Dedifferentiated amniotic fluid mesenchymal stem cell (primary cell): ENCODE measurements around the gene MZB1.
"Not testable (repeated sequence)": the region's sequence is repeated elsewhere in the genome, so short reads cannot be mapped to it uniquely, and the experiment has no call there.

Source experiments
- DNase-seq: peaks from one replicate; pipeline ENCODE4 v3.0.0-alpha.2; 2016; ENCODE audit errors: extremely low spot score

The MZB1 gene

GRCh38 chr5:139374909-139375308, 14.8 kb downstream of the MZB1 start:
- no peak for DNase-seq

- DNase-seq: no peak
Measured at GRCh38 chr5:139371482-139372435, 18.0 kb downstream of the MZB1 start.

GRCh38 chr5:139369181-139369580, 20.5 kb downstream of the MZB1 start:
- peak; percentile 91 for DNase-seq

- no peak for DNase-seq
Measured at GRCh38 chr5:139368613-139369012, 21.1 kb downstream of the MZB1 start.

GRCh38 chr5:139364466-139364865, 25.2 kb downstream of the MZB1 start:
- DNase-seq: no peak

GRCh38 chr5:139363937-139364336, 25.8 kb downstream of the MZB1 start:
- no peak for DNase-seq

GRCh38 chr5:139361835-139362429, 27.8 kb downstream of the MZB1 start:
- DNase-seq: no peak

GRCh38 chr5:139360384-139360783, 29.3 kb downstream of the MZB1 start:
- DNase-seq: no peak

- no peak for DNase-seq
Measured at GRCh38 chr5:139358064-139358463, 31.6 kb downstream of the MZB1 start.

- not testable (repeated sequence) for DNase-seq
Measured at GRCh38 chr5:139355900-139356299, 33.8 kb downstream of the MZB1 start.

DNA sequence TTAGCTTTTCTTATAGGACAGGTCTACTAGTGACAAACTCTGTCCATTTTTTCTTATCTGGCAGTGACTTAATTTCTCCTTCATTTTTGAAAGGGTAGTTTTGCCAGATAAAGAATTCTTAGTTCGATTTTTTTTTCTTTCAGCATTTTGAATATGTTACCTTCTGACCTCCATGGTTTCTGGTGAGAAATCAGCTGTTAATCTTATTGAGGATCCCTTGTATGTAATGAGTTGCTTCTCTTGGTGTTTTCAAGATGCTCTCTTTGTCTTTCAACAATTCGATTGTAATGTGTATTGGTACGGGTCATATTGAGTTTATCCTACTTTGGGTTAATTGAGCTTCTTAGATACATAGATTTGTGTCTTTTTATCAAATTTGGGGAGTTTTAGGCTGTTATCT, 35.5 kb downstream of the MZB1 start:
- DNase-seq: no peak

GRCh38 chr5:139347863-139348262, 41.9 kb downstream of the MZB1 start:
- not testable (repeated sequence) for DNase-seq

DNA sequence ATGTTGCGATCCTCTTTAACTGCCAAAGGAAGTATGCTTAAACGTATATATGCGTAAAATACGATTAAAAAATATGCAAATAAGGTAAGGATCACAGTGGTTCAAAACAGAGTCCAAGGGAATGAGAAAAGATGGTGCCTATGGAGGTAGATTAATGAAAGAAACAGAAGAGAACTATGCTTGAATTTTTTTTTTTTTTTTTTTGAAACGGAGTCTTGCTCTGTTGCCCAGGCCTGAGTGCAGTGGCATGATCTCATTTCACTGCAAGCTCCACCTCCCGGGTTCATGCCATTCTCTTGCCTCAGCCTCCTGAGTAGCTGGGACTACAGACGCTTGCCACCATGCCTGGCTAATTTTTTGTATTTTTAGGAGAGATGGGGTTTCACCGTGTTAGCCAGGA, 44.3 kb downstream of the MZB1 start:
- not testable (repeated sequence) for DNase-seq

DNA sequence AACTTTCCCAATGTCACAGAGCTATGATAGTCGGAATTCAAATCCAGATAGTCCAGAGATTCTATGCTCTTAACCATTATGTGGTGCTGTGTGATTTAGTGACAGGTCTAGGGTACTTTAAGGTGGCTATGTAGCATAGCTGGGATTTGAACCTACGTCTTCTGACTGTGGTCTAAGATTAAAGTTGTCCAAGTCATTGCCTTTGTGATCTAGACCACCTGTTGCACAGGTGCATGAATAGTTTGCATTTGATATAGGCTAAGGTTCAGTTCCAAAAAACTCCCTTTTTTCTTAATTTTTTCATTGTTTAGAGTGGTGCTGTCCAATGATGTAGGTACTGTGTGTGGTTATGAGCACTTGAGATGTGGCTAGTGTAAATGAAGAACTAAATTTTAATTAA, 45.5 kb downstream of the MZB1 start:
- no peak for DNase-seq

DNA sequence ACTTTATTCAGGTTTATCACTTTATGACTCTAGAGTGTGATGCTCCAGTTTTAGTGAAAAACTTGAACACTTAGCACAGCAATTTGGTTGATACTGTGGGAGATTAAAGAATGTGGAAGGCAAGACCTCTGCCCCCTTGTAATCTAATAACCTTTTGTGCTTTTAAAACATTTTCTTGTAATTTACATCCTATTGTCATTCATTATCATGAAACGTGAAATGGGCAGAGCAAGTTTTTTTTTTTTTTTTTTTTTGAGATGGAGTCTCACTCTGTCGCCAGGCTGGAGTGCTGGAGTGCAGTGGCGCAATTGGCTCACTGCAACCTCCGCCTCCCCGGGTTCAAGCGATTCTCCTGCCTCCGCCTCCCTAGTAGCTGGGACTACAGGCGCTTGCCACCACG, 46.2 kb downstream of the MZB1 start:
- DNase-seq: no peak

DNA sequence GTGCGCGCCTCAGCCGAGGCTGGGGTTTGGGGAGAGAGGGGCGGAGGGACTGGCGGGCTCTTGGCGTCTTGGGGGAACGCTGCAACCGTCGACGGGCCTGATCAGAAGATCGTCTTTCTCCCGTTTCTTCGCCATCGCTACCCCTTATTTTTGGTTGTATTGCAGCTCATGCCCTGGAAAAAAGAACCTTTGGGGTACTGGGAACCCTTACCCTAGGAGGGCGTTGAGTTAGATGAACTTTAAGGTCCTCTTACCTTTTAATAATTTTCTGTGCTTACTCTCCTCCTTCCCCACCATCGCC, 47.3 kb downstream of the MZB1 start:
- no peak for DNase-seq

GRCh38 chr5:139341689-139342422, 47.9 kb downstream of the MZB1 start, which contains the start of gene PAIP2:
Gene PAIP2 (plus strand): TSS chr5:139341854. CDS start chr5:139363785, 21,931 bp downstream.
- peak; percentile 95 for DNase-seq

DNA sequence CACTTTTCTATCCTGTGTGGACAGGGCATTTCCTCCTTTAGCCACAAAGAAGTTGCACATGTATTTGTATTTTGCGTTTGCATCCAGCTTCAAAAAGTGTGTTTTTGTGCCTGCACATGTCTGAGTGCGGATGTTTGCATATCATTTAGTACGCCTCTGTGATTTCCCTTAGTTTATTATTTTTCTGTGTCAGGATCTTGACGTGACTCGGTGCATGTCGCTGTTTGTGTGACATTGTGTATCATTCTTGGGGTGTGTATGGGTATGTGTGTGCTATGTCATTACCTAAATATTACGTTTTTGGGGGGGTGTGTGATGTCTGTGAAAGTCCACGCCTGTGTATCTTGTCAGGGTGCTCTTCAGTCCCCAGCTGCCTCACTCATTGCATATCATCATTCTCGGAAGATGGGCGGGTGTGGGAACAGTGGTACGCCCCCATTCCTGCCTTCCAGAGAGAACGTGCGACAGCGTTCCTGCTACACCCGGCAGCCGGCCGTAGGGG, 48.5 kb downstream of the MZB1 start:
- DNase-seq: no peak

DNA sequence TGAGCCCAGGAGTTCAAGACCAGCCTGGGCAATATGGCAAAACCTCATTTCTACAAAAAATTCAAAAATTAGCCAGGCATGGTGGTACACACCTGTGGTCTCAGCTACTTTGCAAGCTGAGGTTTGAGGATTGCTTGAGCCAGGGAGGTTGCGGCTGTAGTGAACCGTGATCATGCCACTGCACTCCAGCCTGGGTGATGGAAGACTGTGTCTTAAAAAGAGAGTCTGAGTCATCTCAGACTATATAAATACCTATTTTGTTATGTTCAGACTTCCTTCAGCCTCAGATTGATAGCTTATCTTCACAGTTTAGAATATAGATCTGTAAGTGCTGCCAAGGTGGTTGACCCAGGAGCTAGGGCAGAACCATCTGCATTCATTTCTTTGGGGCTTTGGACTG, 49.7 kb downstream of the MZB1 start:
- DNase-seq: no peak
